Hippocampal formation (tissue), 2 donors: Measurements from ENCODE around the gene S100A13.
"Not testable (repeated sequence)": the region's sequence is repeated elsewhere in the genome, so short reads cannot be mapped to it uniquely, and the experiment has no call there.

ENCODE experiments used
- DNase-seq, 2 donors: peaks; one replicate each; lab custom pipeline; 2025; lab: John Stamatoyannopoulos, UW

Gene S100A13

GRCh38 chr1:153626904-153627714, at the start of gene S100A13:
S100A13 (minus strand) TSS chr1:153627505; CDS start chr1:153626472, 1,033 bp downstream.
- peak in 1 of 2 donors; percentile 41 for DNase-seq

- DNase-seq = no peak
Measured at GRCh38 chr1:153673511-153673910, 46.2 kb upstream of the S100A13 start.

GRCh38 chr1:153671628-153672353, 44.5 kb upstream of the S100A13 start:
- DNase-seq = peak in 1 of 2 donors; percentile 75

- DNase-seq = peak; percentile 90 to 99
Measured at GRCh38 chr1:153670859-153671627, 43.7 kb upstream of the S100A13 start, which contains the start of gene ILF2. ILF2 (minus strand) TSS chr1:153670993; CDS start chr1:153670922, 71 bp downstream.

- no peak for DNase-seq
Measured at GRCh38 chr1:153670257-153670858, 43.1 kb upstream of the S100A13 start.

- no peak for DNase-seq
Measured at GRCh38 chr1:153669606-153670005, 42.3 kb upstream of the S100A13 start.

- DNase-seq = not testable (repeated sequence)
Measured at GRCh38 chr1:153668672-153669071, 41.4 kb upstream of the S100A13 start.

GRCh38 chr1:153667439-153667838, 40.1 kb upstream of the S100A13 start:
- no peak for DNase-seq

- DNase-seq = no peak
Measured at GRCh38 chr1:153663211-153663610, 35.9 kb upstream of the S100A13 start.

GRCh38 chr1:153662269-153662668, 35.0 kb upstream of the S100A13 start:
- DNase-seq = no peak

- DNase-seq = no peak
Measured at GRCh38 chr1:153661111-153661708, 33.9 kb upstream of the S100A13 start.

GRCh38 chr1:153659656-153660055, 32.4 kb upstream of the S100A13 start:
- DNase-seq = no peak

GRCh38 chr1:153659175-153659534, 31.9 kb upstream of the S100A13 start:
- no peak for DNase-seq

- peak; percentile 88 to 90 for DNase-seq
Measured at GRCh38 chr1:153658400-153659174, 31.3 kb upstream of the S100A13 start, which contains the start of gene SNAPIN. SNAPIN (plus strand) TSS chr1:153658703; CDS start chr1:153658744, 41 bp downstream.

GRCh38 chr1:153655333-153655732, 28.0 kb upstream of the S100A13 start:
- DNase-seq = no peak

GRCh38 chr1:153652805-153653500, 25.6 kb upstream of the S100A13 start:
- DNase-seq = no peak

GRCh38 chr1:153651771-153652170, 24.5 kb upstream of the S100A13 start:
- no peak for DNase-seq

GRCh38 chr1:153649863-153650235, 22.5 kb upstream of the S100A13 start:
- peak; percentile 42 to 84 for DNase-seq

- no peak for DNase-seq
Measured at GRCh38 chr1:153649137-153649862, 22.0 kb upstream of the S100A13 start.
